Measurements from ENCODE around the gene DOCK3. TPM values are rescaled to one million over a fixed set of nuclear protein-coding genes. Genes with fewer than 3 reads are reported as not detected.
"Not testable (repeated sequence)": the region's sequence is repeated elsewhere in the genome, so short reads cannot be mapped to it uniquely, and the experiment has no call there.

The DOCK3 gene
- total RNA-seq, 1 donor from 2014 or later = 3.9 TPM

DNA sequence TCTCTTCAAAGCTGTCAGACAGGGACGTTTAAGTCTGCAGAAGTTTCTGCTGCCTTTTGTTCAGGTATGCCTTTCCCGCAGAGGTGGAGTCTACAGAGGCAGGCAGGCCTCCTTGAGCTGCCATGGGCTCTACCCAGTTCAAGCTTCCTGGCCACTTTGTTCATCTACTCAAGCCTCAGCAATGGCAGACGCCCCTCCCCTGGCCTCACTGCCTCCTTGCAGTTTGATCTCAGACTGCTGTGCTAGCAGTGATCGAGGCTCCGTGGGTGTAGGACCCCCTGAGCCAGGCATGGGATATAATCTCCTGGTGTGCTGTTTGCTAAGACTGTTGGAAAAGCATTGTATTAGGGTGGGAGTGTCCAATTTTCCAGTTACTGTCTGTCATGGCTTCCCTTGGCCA lies 247.3 kb downstream of the DOCK3 start:
- intact Hi-C loops (cut with DNase I); DNase-seq (ENCODE audit: missing footprints); ATAC-seq: not testable (repeated sequence)

DNA sequence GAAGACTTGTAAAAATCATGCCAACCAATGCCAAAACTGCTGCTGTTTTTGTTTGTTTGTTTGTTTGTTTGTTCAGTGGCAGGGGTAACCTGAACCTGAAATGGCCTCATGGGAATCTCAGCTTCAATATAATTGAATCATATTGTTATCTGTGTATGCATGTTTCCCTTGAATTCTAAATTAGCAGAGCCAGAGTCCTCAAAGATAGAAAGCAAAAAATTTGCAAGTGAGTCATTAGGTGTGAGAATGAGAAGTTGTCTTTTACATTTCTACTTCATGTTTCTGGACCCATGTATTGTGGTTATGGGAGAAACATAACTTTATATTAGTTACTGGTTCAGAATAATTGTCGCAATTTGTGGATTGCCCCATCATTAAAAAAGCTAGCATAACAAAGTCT lies 249.2 kb downstream of the DOCK3 start:
- DNase-seq (ENCODE audit: missing footprints) (no peak), ATAC-seq (no peak)
- intact Hi-C loops (cut with DNase I) = no loop called here

DNA sequence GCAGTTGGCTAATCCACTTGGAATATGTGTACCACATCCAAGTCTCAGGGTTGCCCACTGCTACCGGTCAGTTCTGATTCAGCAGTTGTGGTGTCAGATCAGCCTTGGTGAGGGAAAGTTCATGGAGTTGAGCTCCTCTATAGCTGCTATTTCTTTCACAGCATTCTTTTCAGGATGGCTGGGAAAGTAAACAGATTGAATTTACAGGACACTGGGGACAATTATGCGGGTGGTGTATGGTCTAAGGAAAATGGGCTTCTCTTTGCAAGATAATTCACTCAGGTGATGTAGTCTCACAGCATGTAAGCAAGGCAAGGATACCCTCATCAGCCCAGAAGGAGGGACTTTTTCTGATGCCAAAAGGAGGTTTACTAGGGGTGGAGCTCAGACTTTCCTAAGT lies 249.9 kb downstream of the DOCK3 start:
- no peak for ATAC-seq
- intact Hi-C loops (cut with DNase I) = no loop called here
- no peak for DNase-seq (ENCODE audit: missing footprints)

DNA sequence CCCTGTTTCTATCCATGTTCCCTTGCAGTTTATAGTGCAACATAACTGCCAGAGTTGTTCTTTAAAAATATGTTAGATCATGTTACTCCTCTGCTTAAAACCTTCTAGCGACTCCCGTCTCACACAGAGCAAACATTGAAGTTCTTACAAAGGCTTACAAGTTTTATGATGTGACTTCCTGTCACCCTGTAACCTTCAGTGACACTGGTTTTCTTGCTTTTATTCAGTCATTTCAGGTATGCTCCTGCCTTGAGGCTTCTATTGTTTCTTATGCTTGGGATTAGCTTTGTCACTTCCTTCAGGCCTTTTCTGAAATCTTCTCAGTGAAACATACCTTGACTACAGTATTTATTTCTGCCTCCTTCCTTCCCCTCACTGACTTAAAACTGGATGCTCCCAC lies 252.1 kb downstream of the DOCK3 start:
- intact Hi-C loops (cut with DNase I) = no loop called here
- no peak for ATAC-seq
- DNase-seq (ENCODE audit: missing footprints) = no peak

DNA sequence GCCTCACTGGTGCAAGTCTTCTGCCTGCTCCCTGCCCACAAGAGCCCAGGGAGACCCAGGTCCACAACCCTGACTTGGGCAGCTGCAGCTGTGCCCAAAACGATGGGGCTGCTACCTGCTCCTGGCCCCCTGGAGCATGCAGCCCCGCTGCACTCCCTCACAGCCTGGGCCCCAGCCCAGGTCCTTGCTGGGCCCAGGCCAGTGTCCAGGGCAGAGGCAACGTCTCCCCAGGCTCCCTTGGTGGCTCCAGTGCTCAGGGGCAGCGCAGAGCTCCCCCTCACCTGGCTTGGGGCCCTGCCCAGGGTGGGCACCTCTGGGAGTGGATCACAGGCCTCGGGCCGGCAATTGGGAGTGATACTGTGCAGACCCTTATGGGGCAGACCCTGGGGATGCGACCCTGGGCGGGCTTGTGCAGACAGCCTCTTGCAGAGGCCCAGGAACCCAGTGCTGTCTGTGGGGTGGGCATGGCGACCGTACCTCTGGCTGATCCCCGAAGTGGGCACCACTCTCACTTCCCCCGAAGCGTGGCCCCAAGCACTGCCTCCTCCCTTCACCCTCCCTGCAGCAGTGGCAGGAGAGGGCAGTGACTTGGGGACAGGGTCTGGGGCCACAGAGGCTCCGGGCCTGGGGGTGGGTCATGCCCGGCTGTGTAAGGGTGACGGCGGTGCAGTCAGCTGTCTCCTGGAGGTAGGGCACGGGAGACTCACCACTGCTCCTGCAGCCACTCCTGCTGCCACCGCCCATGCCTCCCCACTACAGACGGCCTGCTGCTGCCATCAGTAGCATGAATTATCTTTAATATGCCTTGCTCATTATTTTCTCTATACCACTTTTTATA lies 255.9 kb downstream of the DOCK3 start:
- ATAC-seq (no peak), DNase-seq (ENCODE audit: missing footprints) (no peak)
- intact Hi-C loops (cut with DNase I) = no loop called here

DNA sequence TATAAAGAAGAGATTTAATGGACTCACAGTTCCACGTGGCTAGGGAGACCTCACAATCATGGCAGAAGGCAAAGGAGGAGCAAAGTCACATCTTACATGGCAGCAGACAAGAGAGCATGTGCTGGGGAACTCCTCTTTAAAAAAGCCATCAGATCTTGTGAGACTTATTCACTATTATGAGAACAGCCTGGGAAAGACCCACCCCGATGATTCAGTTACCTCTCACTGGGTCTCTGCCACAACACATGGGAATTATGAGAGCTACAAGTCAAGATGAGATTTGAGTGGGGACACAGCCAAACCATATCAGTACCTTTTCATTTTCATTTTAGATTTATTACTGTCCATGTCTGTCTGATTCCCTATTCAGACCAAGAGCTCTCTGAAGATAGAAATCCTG lies 258.2 kb downstream of the DOCK3 start:
- intact Hi-C loops (cut with DNase I); DNase-seq (ENCODE audit: missing footprints); ATAC-seq: not testable (repeated sequence)

DNA sequence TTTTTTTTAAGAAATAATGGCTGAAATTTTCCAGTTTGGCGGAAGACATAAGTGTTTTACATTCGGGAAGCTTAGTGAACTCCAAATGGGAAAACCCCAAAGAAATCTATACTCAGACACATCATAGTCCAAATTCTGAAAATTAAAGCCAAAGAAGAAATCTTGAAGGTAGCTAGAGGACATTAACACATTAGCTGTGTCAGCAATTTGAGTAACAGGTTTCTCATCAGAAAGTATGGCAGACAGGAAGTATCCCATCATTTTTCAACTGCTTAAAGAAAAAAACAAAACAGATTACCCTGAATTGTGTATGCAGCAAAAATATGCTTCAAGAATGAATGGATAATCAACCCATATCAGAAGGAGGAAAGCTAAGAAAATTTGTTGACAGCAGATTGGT lies 261.7 kb downstream of the DOCK3 start:
- DNase-seq (ENCODE audit: missing footprints) (no peak), ATAC-seq (no peak)
- intact Hi-C loops (cut with DNase I) = no loop called here

DNA sequence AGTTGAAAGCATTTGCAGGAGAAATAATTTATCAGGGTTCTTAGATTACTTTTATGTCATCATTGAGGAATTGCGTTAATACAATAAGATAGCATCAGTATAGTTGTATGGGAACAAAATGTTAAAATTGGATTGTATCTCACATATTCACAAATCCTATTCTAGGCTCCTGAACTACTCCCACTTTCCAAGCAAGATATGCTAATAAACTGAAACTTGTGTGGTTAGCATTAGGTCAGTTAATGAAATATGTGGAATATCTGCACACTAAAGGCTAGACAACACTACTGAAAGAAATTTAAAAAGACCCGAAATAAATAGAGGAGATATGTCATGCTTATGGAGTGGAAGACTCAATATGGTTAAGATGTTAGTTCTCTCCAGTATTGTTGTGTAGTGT lies 272.7 kb downstream of the DOCK3 start:
- intact Hi-C loops (cut with DNase I) = no loop called here

DNA sequence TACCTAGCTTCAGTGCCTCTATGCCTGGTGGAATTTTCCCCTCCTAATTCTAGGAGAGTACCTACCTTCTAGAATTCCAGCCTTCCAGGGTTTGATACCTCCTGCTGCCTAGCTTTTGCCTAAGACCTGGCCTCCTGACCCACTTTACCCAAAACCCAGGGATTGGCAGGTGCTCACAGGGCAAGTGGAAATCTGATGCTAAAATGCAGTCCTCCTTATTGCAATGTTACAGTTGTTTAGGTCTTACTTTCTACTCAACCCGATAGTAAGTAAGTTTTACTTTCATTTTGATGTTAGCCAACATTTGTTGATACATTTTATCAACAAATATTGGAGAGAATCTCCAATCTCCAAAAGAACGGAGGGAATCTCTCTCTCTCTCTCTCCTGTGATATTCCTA lies 275.9 kb downstream of the DOCK3 start:
- intact Hi-C loops (cut with DNase I) = no loop called here
- ATAC-seq (no peak), DNase-seq (ENCODE audit: missing footprints) (no peak)

More for the DNA sequence above, 272.7 kb downstream of the DOCK3 start:
- DNase-seq (ENCODE audit: missing footprints) (no peak), ATAC-seq (no peak)

DNA sequence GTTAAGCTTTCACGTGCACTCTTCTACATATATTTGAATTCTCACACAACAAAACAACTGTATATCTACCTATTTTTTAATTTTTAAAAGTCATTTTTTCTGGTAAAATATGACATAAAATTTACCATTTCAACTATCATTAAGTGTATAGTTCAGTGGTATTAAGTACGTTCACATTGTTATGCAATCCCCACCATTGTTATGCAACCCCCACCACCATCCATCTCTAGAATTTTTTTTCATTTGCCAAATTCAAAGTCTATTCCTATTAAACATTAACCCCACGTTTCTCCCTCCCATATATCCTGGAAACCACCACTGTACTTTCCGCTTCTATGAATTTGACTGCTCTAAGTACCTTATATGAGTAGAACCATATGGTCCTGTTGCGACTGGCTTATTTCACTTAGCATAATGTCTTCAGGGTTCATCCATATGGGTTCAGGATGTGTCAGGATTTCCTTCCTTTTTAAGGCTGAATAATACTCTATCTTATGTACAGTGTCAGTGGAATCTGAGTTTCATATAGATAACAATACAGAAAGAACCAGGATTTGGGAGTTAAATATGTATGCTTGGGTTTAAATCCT lies 279.2 kb downstream of the DOCK3 start:
- DNase-seq (ENCODE audit: missing footprints) (no peak), ATAC-seq (no peak)
- intact Hi-C loops (cut with DNase I) = no loop called here

DNA sequence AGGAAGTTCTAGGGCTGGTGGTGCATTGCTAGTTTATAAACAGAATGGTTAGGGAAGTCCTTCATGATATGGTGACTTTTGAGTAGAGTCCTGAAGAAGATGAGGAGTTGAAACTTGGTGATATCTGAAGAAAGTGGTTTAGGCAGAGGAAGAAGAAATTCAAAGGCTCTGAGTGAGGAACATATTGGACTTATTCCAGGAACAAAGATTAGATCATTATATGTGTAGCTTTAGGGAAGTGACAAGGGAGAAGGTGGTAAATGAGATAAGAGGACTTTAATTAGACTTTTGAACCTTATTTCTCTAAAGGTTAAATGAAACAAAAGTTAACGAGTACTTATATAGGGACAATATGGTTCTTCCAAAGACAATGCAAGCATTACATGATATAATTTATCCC lies 286.7 kb downstream of the DOCK3 start:
- ATAC-seq = no peak
- no peak for DNase-seq (ENCODE audit: missing footprints)
- intact Hi-C loops (cut with DNase I) = no loop called here

DNA sequence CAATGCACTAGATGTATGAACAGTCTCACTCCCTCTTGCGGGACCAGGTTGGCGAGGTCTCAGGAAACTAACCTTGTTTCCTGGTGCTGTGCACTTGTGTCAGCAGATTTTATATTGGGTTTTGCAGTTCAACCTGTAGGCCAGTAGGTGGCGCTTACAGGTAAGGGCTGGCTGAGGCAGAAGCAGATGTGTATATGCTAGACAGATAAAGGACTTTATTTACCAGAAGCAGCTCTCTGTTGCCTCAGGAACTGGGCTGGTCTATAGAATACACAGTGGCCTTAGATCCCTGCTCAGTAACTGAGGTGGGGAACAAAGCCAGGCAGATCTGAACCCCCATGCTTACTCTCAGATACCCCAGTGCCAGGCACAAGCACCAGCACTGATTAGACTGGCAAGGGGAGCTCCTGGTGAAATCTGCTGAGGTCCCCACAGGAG lies 296.8 kb downstream of the DOCK3 start:
- ATAC-seq = peak; percentile 34
- DNase-seq (ENCODE audit: missing footprints) = no peak
- intact Hi-C loops (cut with DNase I) = loop anchor here (5.0 kb wide), 1 partner anchor 401 kb away; no protein-coding TSS in a partner anchor

DNA sequence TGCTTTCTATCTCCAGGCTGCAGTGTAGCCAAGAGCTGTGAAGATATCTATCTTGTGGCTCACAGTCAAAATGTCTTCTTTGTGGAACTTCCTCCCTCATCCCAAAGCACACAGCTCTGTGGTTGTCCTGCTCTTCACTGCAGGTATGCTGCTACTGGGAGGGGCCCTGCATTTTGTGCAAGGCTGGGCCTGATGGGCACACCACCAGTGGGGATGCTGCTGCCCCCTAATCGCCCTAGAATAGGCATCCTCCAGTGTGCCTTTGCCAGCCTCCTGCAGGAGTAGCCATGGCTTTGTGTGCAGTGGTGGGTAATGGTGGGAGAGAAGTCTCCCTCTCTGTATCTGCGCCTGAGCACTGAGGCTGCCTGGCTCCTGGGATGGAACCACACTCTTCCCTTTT lies 297.3 kb downstream of the DOCK3 start:
- intact Hi-C loops (cut with DNase I) = loop anchor here (5.0 kb wide), 1 partner anchor 400 kb away; no protein-coding TSS in a partner anchor
- no peak for DNase-seq (ENCODE audit: missing footprints)
- no peak for ATAC-seq

DNA sequence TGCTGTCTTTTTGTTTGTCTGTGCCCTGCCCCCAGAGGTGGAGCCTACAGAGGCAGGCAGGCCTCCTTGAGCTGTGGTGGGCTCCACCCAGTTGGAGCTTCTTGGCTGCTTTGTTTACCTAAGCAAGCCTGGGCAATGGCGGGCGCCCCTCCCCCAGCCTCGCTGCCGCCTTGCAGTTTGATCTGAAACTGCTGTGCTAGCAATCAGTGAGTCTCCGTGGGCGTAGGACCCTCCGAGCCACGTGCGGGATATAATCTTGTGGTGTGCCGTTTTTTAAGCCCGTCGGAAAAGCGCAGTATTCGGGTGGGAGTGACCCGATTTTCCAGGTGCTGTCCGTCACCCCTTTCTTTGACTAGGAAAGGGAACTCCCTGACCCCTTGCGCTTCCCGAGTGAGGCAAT lies 303.9 kb downstream of the DOCK3 start:
- intact Hi-C loops (cut with DNase I); ATAC-seq; DNase-seq (ENCODE audit: missing footprints): not testable (repeated sequence)

DNA sequence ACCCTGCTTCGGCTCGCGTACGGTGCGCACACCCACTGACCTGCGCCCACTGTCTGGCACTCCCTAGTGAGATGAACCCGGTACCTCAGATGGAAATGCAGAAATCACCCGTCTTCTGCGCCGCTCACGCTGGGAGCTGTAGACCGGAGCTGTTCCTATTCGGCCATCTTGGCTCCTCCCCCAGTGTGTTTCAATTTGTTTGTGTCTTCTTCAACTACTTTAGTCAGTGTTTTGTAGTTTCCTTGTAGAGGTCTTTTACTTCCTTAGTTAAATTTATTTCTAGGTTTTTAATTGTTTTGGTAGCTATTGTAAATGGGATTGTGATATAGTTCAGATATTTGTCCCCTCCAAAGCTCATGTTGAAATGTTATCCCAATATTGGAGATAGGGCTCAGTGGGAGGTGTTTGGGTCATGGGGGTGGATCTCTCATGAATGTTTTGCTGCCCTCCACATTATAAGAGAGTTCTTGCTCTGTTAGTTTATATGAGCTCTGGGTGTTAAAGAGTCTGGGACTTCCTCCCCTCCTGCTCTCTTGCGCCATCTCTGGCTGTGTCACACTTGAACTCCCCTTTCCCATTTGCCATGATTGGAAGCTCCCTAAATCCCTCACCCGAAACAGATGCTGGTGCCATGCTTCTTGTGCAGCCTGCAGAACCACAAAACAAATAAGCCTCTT lies 304.4 kb downstream of the DOCK3 start:
- no peak for DNase-seq (ENCODE audit: missing footprints)
- intact Hi-C loops (cut with DNase I) = no loop called here
- no peak for ATAC-seq

DNA sequence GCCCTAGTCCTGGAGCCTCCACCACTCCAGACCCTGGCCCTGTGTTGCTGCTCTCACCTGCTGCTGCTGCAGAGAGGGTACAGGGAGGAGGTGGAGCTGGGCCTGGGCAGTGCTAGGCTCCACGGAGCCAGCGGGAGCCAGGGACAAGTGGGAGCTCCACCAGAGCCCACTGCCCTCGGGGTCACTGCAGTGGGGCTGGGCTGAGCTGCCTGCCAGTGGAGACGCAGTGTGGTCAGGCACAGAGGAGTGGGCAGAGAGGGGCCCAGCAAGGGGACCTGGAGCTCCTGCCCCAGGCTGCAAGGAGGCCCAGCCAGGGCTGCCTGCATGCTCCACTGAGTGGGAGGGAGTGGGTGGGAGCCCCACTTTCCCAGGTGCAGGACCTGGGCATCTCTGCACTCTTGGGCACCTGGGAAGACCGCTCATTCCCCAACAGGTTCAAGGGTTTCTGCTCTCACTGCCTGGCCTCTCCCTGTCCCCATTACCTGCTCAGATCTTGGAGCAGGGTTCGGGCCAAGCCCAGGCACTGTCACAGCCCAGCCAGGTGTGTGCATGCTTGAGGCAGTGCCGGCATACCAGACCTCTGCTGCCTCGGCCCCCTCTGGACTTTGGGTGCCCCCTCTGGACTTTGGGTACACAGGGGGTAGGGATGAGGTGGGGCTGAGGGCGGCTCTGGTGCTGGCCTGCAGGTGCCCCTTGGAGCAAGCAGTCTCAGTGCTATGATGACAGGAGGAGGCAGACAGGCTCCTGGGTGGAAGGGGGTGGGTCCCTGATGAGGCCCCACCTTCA lies 308.0 kb downstream of the DOCK3 start:
- intact Hi-C loops (cut with DNase I) = no loop called here
- DNase-seq (ENCODE audit: missing footprints) = no peak
- ATAC-seq = no peak

DNA sequence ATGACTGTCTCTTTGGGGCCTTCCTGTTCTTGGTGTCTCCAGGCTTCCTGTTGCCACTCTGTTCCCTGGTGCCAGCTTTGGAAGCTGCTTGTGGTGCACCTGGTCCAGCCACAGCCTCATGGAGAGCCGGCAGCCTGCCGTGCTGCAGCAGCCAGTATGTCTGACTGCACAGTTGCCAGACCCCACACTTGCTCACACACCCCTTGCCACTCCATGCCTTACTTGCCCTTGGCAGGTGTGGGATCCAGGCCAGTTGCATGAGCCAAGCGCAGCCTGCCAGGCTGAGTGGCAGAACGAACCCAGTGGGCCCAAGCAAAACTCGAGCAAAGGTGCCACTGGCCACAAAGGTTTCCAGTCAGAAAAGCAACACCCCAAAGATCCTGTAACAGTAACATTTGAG lies 309.2 kb downstream of the DOCK3 start:
- intact Hi-C loops (cut with DNase I) = no loop called here
- ATAC-seq (peak; percentile 28), DNase-seq (ENCODE audit: missing footprints) (no peak)

DNA sequence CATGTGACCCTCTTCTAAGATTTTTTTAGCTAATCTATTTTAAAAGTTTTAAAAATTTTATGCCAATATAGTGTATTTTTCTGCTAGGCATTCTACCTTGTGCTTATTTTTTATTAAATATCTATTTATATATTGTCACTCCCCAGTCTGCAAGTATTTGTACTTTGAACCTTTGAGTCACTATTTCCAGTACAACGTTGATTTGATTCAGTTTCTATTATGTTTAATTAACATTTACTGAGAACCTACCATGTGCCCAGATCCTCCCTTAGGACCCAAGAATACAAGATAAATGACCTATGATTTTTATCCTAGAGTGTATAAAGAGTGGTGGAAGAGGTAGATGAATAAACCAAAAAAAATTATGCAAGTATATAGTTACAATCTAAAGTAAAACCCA lies 311.2 kb downstream of the DOCK3 start:
- no peak for ATAC-seq
- intact Hi-C loops (cut with DNase I) = no loop called here
- DNase-seq (ENCODE audit: missing footprints) = no peak

DNA sequence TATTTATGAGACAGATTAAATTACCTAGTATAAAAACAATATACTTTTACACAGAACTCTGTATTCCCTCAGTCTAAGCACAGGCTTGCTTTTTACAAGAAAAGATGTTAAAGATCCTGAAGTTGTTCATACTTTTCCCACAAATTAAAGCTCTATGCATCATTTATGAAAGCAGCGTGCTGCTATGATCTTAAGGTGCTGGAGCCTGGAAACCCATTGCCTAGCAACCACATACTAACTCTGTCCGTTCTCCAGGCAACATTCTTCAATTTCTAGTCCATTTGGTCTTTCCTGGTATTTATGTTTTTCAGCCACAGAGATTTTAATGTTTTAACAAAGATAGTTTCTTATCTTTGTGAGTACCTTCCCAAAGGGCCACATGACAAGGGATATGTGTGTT lies 312.0 kb downstream of the DOCK3 start:
- DNase-seq (ENCODE audit: missing footprints) = no peak
- ATAC-seq = no peak
- intact Hi-C loops (cut with DNase I) = no loop called here

Data from Right ventricle myocardium inferior (tissue), 1 donor.